OCI-LY1 (cell line): ENCODE results near the gene SEPTIN3.
A peak's percentile ranks its signal among the peaks of the same experiment; 100 is the strongest.

Experiments used
- H2AFZ ChIP-seq: fragments of 200-600 bp; sonication (generic), shearing (Covaris generic); 2 replicates; pipeline ENCODE4 v1.6.0; 2014; ENCODE audit warnings: antibody characterized with exemption, mild to moderate bottlenecking, low read length
- H3F3A ChIP-seq: fragments of 200-600 bp; sonication (generic), shearing (Covaris generic); 2 replicates; pipeline ENCODE4 v1.6.0; 2014; ENCODE audit warnings: mild to moderate bottlenecking, antibody characterized with exemption, low read length, moderate library complexity; ENCODE audit not compliant: insufficient read depth
- H3K27ac ChIP-seq: fragments of 200-600 bp; sonication (generic); 2 replicates; pipeline ENCODE4 v1.5.1; 2014; ENCODE audit warnings: low read length, mixed run types, mild to moderate bottlenecking, low read depth; ENCODE audit not compliant: poor library complexity, severe bottlenecking
- H3K27me3 ChIP-seq: fragments of 200-600 bp; sonication (generic); 2 replicates; pipeline ENCODE4 v1.6.0; 2014; ENCODE audit warnings: antibody characterized with exemption, mild to moderate bottlenecking, low read length, moderate library complexity; ENCODE audit not compliant: insufficient read depth
- H3K36me3 ChIP-seq: fragments of 200-600 bp; sonication (generic); 2 replicates; pipeline ENCODE4 v1.6.1; 2014; ENCODE audit warnings: mild to moderate bottlenecking, antibody characterized with exemption, low read length, moderate library complexity, mixed read lengths; ENCODE audit not compliant: insufficient read depth
- H3K4me1 ChIP-seq: fragments of 200-600 bp; sonication (generic); 2 replicates; pipeline ENCODE4 v1.5.1; 2014; ENCODE audit warnings: mild to moderate bottlenecking, low read length, moderate library complexity; ENCODE audit not compliant: insufficient read depth, severe bottlenecking
- H3K4me2 ChIP-seq: fragments of 200-600 bp; sonication (generic), shearing (Covaris generic); 2 replicates; pipeline ENCODE4 v1.6.1; 2014; ENCODE audit warnings: low read length
- H3K4me3 ChIP-seq: fragments of 200-600 bp; sonication (generic); 2 replicates; pipeline ENCODE4 v1.5.1; 2014; ENCODE audit warnings: low read length, low read depth, mild to moderate bottlenecking, mixed read lengths; ENCODE audit not compliant: poor library complexity, severe bottlenecking
- H3K79me2 ChIP-seq: fragments of 200-600 bp; shearing (Covaris generic); 2 replicates; pipeline ENCODE4 v1.6.1; 2016; ENCODE audit warnings: mixed run types, low read length, mixed read lengths; ENCODE audit not compliant: insufficient read depth
- H3K9ac ChIP-seq: fragments of 200-600 bp; sonication (generic), shearing (Covaris generic); 2 replicates; pipeline ENCODE4 v1.6.1; 2014; ENCODE audit warnings: mild to moderate bottlenecking, low read length, mixed read lengths
- H3K9me2 ChIP-seq: fragments of 200-600 bp; sonication (generic), shearing (Covaris generic); 2 replicates; pipeline ENCODE4 v1.6.1; 2014; ENCODE audit warnings: low read depth, mild to moderate bottlenecking, low read length, mixed read lengths
- H3K9me3 ChIP-seq: fragments of 200-600 bp; shearing (Covaris generic); 2 replicates; pipeline ENCODE4 v1.6.1; 2014; ENCODE audit warnings: low read length, mixed read lengths
- H4K20me1 ChIP-seq: fragments of 200-600 bp; sonication (generic), shearing (Covaris generic); 2 replicates; pipeline ENCODE4 v1.6.0; 2016; ENCODE audit warnings: mild to moderate bottlenecking, low read length; ENCODE audit not compliant: insufficient read depth
- EZH2 ChIP-seq: fragments of 200-600 bp; sonication (generic), shearing (Covaris generic); IDR thresholded peaks from 2 replicates; pipeline ENCODE4 v1.8.0; 2017; ENCODE audit warnings: borderline replicate concordance, mixed run types, mild to moderate bottlenecking, antibody characterized with exemption, low read length, moderate library complexity, mixed read lengths
- TF ChIP-seq, protein P1 (sequence below): fragments of 200-600 bp; sonication (generic), shearing (Covaris generic); IDR thresholded peaks from 2 replicates; pipeline ENCODE4 v1.5.1; 2017; ENCODE audit warnings: mild to moderate bottlenecking, antibody characterized with exemption, low read length, moderate library complexity, mixed read lengths

SEPTIN3 gene

DNA sequence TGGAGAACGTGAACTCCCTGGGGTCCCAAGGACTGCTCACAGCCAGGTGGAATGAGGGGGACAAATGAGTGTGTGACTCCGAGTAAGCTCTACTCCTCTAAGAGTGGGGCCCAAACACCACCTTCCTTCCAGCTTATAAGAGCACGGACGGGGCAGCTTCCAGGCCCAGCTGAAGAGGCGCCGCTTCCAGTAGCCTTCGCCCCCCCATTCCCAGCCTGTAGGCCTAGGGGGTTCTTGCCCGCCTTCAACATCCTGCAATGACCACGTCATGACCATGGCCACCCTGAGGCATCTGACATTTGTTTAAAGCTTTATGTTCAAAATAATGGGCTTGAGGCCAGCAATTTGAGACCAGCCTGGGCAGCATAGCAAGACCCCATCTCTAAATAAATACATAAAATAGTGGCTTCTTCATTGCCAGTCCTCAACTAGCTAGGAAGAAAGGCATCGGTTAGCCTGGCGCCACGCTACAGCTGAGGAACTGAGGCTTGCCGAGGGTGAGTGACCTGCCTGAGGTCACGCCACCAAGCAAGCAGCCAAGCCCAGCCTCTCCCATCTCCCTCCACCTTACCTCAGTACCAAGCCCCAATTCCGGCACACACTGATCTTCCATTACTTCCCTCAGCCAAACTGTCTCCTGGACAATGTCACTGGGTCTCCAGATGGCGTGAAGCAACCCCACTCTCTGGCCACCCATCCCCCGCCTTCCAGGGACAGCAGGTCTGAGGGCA is 34.8 kb upstream of the SEPTIN3 start:
- Histone ChIP-seq H3K4me3 (no peak overlapping the region), H2AFZ (no peak overlapping the region), H3K27me3 (no peaks in the 10 kb centered on the region), H3K9me2 (no peaks in the 10 kb centered on the region), H3K4me1 (peaks cover 85% of the 10 kb centered on the region), H3K4me2 (peak overlapping the region; percentile 1; the same call in 1 of the 2 replicates), H3K79me2 (no peaks in the 10 kb centered on the region), H3F3A (peaks cover 8% of the 10 kb centered on the region; the same call in 1 of the 2 replicates), H3K36me3 (peaks cover 17% of the 10 kb centered on the region; the same call in 1 of the 2 replicates), H3K27ac (peak overlapping the region; percentile 96), H4K20me1 (no peaks in the 10 kb centered on the region), H3K9me3 (no peaks in the 10 kb centered on the region), H3K9ac (peak overlapping the region; percentile 50; the same call in 1 of the 2 replicates)
- TF ChIP-seq EZH2, result no peak
- TF ChIP-seq, protein P1, sequence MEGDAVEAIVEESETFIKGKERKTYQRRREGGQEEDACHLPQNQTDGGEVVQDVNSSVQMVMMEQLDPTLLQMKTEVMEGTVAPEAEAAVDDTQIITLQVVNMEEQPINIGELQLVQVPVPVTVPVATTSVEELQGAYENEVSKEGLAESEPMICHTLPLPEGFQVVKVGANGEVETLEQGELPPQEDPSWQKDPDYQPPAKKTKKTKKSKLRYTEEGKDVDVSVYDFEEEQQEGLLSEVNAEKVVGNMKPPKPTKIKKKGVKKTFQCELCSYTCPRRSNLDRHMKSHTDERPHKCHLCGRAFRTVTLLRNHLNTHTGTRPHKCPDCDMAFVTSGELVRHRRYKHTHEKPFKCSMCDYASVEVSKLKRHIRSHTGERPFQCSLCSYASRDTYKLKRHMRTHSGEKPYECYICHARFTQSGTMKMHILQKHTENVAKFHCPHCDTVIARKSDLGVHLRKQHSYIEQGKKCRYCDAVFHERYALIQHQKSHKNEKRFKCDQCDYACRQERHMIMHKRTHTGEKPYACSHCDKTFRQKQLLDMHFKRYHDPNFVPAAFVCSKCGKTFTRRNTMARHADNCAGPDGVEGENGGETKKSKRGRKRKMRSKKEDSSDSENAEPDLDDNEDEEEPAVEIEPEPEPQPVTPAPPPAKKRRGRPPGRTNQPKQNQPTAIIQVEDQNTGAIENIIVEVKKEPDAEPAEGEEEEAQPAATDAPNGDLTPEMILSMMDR, result no peak

DNA sequence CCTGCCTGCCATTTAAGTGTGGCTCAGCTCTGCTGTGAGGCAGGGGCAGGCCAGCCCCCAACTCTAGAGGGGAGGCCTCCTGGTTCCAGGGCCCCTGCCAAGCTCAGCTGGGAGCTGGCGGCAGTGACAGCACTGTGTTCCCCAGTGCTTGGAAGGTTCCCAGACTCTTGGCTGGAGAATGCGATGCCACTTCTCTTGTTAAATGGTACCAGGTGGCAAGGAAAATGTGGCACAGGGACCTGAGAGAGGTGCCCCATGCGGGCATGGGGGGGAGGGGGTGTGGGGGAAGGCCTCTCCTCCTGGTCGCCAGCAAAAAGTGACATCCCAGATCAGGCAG is 34.3 kb upstream of the SEPTIN3 start:
- Histone ChIP-seq H3K9ac (peak overlapping the region; percentile 50), H3K4me2 (no peak overlapping the region), H3K4me3 (no peak overlapping the region), H3K9me3 (no peaks in the 10 kb centered on the region), H2AFZ (no peak overlapping the region), H3F3A (peaks cover 8% of the 10 kb centered on the region; the same call in 1 of the 2 replicates), H3K9me2 (no peaks in the 10 kb centered on the region), H3K36me3 (peaks cover 17% of the 10 kb centered on the region; the same call in 1 of the 2 replicates), H3K79me2 (no peaks in the 10 kb centered on the region), H3K27ac (peak overlapping the region; percentile 96), H3K27me3 (no peaks in the 10 kb centered on the region), H4K20me1 (no peaks in the 10 kb centered on the region), H3K4me1 (peaks cover 88% of the 10 kb centered on the region)
- TF ChIP-seq, protein P1, result no peak
- no peak for TF ChIP-seq EZH2

DNA sequence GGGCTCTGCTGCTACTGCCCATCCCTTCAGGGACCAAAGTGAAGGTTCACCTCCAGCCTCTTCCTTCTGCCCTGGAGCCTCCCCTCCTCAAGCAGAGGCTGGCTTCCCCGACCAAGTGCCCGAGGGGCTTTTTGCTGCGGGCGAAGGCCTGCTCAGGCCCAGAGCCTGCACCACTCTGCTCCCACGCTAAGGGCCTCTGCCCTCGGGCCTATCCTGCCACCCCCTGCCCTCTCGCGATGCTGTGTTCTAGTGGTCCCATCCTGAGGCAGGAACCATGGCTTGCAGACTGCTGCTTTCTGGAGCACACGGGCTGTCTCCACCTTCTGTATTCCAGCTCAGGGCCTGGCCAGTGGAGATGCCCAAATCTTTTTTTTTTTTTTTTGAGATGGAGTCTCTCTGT is 33.7 kb upstream of the SEPTIN3 start:
- no peak overlapping the region for H2AFZ ChIP-seq
- no peak overlapping the region for H3K4me3 ChIP-seq
- H3K9me2 ChIP-seq, result no peaks in the 10 kb centered on the region
- no peaks in the 10 kb centered on the region for H3K27me3 ChIP-seq
- peaks cover 93% of the 10 kb centered on the region for H3K4me1 ChIP-seq
- H4K20me1 ChIP-seq, result no peaks in the 10 kb centered on the region
- H3F3A ChIP-seq, result peaks cover 8% of the 10 kb centered on the region; the same call in 1 of the 2 replicates
- TF ChIP-seq, protein P1, result no peak
- no peak for TF ChIP-seq EZH2
- H3K79me2 ChIP-seq, result no peaks in the 10 kb centered on the region
- H3K9ac ChIP-seq, result peak overlapping the region; percentile 50
- H3K27ac ChIP-seq, result peak overlapping the region; percentile 96
- peak overlapping the region; percentile 12; the same call in 1 of the 2 replicates for H3K4me2 ChIP-seq
- H3K9me3 ChIP-seq, result no peaks in the 10 kb centered on the region
- H3K36me3 ChIP-seq, result peaks cover 18% of the 10 kb centered on the region; the same call in 1 of the 2 replicates
